ENCODE data around the gene EP400. TPM values are rescaled to one million over a fixed set of nuclear protein-coding genes. Genes with fewer than 3 reads are reported as not detected.
"Not testable (repeated sequence)": the region's sequence is repeated elsewhere in the genome, so short reads cannot be mapped to it uniquely, and the experiment has no call there.

EP400 gene
- total RNA-seq, 1 donor from 2014 or later = 8.8 TPM

DNA sequence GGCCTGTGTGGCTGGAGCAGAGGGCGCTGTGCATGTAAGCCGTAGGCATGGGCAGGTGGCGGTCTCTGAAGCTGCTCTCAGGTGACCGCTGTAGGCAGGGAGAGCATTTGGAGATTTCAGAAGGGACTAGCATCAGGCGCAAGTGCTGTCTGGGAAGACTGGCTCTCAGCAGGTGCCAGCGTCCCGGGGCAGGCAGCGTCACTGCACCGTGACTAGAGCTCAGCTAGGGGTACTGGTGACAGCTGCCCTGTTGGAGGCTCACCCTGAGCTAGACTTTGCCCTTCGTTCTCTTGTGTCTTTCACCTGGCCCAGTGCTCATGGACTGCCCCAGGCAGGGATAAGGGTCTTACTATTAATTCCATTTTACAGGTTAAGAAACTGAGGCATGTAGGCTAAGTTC, 115.5 kb downstream of the EP400 start:
- DNase-seq (ENCODE audit: low read depth, low spot score) = no peak

DNA sequence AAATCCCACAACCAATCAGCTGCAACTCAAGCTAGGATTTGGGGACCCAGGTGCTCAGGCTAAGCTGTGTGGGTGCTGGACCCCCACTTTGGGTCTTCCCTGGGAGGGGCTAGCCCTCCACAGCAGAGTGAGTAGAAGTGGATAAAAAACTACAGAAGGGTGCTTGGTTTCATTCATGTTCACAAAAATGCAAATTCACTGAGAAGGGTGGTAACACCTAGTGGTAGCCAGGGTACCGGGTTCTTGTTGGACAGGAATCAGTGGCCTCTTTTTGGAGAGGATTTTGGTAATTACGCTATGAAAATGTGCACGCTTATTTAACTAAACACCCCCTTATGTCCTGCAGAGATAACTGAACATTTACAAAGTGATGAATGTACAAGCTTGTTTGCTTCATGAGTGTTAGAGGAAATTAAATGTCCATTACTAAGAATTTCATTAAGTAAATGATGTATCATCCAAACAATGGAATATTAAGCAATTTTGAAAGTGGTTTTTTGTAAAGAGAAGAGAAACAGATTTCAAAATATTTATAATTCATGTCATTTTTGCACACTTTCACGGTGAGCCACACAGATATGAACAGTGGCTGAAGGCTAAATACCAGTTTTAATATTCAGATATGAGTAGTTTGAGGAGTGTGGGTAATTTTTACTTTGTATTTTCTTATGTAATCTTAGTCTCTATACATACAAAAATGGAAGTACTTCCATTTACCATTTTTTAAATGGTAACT, 116.0 kb downstream of the EP400 start:
- DNase-seq (ENCODE audit: low read depth, low spot score) = no peak

DNA sequence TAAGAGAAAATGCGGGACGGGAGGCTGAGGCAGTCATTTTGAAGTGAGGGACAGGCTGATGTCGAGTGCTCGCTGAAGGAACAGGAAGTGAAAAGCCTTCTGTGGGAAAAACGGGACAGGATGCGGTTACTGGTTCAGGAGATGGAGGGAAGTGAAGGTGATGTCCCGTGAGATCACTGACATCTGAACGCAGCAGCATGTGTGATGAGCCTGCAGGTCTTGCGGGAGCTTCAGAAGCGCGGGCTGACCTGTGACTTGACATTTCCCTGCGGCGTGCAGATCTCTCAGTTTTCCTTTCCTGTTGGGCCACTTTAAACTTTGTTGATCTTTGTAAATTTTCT, 116.6 kb downstream of the EP400 start:
- DNase-seq (ENCODE audit: low read depth, low spot score) = no peak

DNA sequence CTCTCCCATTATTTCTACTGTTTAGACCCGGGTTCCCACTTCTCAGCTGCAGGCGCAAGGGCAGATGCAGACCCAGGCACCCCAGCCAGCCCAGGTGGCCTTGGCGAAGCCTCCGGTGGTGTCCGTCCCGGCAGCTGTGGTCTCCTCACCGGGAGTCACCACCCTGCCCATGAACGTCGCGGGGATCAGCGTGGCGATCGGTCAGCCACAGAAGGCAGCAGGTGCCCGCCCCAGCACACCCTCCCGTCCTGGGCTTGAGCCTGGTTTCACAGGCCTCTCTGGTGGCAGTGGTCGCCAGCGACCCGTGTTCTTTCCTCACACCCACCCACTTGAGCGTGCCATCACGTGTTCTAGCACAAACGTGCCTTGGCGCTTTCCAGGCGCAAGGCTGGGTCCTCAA, 117.0 kb downstream of the EP400 start:
- no peak for DNase-seq (ENCODE audit: low read depth, low spot score)

GRCh38 chr12:132067182-132067581, 117.4 kb downstream of the EP400 start:
- no peak for DNase-seq (ENCODE audit: low read depth, low spot score)

DNA sequence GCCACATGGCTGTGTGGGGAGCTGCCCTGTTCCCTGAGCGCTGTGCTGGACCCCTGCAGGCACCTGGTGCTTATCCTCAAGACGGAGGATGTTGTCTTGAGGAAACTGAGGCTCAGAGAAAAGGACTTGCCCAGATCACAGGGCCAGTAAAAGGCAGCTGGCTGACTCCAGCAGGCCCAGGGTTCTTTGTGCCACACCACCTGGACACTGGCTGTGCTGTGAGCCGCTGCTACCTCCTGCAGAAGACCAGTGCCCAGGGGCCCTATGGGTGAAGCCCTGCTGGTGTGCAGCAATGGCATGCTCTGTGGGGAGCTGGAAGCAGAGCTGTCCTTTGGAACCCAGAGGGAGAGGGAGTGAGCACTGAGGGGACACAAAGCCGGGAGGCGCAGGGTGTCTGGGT, 118.5 kb downstream of the EP400 start:
- DNase-seq (ENCODE audit: low read depth, low spot score) = no peak

DNA sequence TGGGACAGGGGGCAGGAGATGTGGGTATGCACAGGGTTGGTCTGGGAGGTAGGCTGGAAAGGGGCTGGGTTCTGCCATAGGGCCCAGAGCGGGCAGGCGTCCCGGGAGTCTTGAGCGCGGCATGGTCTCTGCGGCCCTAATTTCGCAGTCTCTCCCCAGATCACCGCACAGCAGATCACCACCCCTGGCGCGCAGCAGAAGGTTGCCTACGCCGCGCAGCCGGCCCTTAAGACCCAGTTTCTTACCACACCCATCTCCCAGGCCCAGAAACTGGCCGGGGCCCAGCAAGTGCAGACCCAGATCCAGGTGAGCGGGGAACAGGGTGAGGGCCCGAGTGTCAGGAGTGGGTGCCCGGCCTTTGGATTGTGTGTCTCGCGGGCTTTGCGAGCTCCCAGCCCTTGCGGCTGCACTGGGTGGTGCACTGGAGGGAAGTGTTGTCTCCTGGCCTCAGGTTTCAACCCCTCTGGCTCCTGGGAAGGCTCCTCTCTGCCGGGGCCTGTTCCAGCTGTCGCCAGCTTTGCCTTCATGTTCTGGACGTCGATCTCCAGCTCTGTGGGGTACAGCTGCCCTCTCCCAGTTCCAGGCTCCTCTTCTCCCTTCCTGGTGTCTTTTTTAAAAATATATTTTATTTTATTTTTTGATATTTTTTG, 119.7 kb downstream of the EP400 start:
- DNase-seq (ENCODE audit: low read depth, low spot score) = no peak

DNA sequence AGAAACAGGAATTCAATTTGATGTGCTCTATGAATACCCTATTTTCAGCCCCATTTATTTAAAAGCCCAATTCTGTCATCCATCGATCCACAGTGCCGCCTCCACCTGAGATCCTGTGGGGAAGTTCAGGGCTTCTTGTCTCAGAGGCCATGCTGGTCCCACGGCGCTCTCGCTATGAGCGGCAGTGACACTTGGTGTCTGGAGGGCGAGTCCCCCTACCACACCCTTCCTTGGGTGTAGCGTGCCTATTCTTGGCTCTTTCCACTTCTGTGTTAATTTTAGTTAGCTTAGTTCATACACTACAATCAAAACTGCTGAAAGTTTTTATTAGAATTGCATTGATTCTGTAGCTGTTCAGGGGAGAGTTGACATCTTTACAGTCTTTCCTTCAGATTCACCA, 120.6 kb downstream of the EP400 start:
- no peak for DNase-seq (ENCODE audit: low read depth, low spot score)

- DNase-seq (ENCODE audit: low read depth, low spot score) = no peak
Measured at GRCh38 chr12:132071040-132071810, 121.5 kb downstream of the EP400 start.

- no peak for DNase-seq (ENCODE audit: low read depth, low spot score)
Measured at GRCh38 chr12:132071830-132072384, 122.2 kb downstream of the EP400 start.

GRCh38 chr12:132074216-132074615, 124.5 kb downstream of the EP400 start:
- DNase-seq (ENCODE audit: low read depth, low spot score) = no peak

DNA sequence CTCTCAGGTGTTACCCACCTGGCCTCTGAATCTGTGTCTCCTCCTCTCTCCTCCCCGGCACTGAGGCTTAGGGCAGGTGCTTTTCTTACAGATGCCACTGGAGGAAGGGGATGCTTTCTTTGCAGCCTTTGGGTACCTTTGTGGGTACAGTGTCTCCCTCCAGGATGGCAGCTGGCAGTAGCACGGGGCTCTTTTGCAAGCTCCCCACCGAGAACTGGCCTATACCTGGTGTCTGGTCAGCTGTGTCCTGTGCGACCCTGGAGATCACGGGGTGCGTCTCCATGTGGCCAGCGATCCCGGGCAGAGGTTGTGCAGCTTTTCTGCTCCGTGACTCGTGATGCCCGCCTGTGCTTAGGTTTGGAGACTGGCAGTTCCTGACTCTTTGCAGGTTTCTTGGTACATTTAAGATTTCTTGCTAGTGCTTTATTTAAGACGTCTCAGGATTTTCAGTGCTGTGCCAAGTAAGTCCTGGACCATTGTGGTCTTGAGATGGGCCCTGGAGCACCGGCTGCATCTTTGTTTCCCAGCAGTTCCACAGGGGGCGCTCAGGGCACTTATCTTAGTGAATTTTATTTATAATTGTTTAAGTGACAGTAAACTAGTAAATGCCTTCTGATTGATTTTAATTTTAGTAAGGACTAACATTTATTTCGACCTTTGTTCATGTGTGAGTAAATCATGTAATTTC, 125.4 kb downstream of the EP400 start:
- DNase-seq (ENCODE audit: low read depth, low spot score) = no peak

DNA sequence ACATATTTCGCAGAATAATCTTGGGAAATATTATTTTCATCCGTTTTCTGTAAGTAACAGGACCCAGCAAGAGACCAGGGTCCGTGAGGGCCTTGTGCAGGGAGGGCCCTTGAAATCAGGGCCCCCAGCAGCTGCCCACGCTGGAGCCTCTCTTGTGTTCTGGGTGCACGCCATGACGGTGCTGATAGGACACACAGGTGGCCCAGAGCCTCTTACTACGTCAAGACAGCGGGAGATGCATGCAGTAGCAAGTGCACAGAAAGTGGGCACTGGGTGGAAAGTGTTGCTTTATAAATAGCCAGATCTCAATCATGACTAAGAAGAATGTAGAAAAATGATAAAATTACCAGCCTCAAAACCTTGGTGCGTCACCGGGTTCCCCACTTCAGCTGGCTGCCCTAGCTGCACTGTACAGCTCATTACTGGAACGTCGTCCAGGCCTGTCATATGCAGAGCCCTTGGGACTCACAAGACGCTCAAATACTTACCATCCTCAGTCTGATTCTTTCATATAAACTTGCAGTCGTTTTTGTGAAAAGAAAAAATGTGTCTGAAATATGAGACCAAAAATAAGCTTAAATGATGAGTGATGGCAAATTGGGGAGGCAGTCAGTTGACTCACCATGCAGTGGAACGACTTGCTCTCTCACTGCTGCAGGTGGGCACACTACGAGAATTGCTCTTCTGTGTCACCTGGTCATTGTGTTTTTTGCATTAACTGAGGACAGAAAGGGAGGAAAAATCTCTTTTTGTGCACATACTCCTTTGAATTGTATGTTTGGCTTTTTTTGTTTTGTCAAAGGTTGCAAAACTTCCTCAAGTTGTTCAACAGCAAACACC, 126.2 kb downstream of the EP400 start:
- DNase-seq (ENCODE audit: low read depth, low spot score) = no peak

GRCh38 chr12:132076711-132077110, 127.0 kb downstream of the EP400 start:
- no peak for DNase-seq (ENCODE audit: low read depth, low spot score)

DNA sequence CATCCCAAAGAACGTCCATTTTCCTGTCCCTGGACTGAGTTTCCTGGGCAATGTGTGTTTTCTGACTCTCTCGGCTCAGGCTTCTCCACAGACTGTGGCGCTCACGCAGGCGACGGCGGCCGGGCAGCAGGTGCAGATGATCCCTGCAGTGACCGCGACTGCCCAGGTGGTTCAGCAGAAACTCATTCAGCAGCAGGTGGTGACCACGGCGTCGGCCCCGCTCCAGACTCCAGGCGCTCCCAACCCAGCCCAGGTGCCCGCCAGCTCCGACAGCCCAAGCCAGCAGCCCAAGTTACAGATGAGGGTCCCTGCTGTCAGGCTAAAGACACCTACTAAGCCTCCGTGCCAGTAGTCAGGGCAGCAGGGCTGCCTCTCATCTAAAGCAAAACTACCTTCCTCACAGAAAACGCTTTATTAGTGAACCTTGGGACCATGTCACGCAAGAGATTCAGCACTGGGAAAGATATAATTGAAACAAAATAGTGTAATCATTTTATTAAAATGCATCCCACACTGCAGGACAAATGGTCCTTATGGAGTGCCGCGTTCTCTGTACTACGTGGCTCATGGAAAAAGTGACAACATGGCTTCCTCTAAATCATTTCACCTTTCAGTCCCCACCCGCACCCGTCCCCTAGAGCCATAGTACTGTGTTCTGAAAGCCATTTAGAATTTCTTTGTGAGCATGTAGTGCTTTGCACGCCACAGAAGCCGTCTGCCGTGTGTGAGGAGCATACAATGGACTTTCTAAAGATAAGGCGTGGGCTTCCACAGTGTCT, 127.8 kb downstream of the EP400 start:
- no peak for DNase-seq (ENCODE audit: low read depth, low spot score)

DNA sequence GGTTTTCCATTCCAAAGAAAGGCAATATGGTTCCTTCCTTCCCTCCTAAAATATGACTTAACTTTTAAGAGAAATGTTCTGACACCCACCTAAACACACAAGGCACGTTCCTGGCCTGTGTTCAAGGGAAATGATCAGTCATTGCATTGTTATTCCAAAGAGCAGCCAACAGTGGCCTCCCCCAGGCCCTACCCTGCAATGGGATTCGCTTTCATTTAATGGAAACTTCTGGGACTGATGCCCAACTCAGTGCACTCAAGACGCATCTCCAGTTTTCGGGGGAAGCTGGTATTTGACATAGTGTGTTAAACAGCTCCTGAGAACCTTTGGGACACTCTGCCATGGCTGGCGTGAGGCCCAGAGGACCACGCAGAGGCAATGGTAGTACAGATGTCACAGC, 128.4 kb downstream of the EP400 start:
- DNase-seq (ENCODE audit: low read depth, low spot score) = peak; percentile 80

- DNase-seq (ENCODE audit: low read depth, low spot score) = no peak
Measured at GRCh38 chr12:132079200-132079599, 129.5 kb downstream of the EP400 start.

- DNase-seq (ENCODE audit: low read depth, low spot score) = no peak
Measured at GRCh38 chr12:132079695-132080094, 130.0 kb downstream of the EP400 start.

- DNase-seq (ENCODE audit: low read depth, low spot score) = not testable (repeated sequence)
Measured at GRCh38 chr12:132080515-132080914, 130.8 kb downstream of the EP400 start.

- no peak for DNase-seq (ENCODE audit: low read depth, low spot score)
Measured at GRCh38 chr12:132081423-132081822, 131.7 kb downstream of the EP400 start.

Data from pulmonary artery endothelial cell (primary cell).